Measurements from ENCODE around the gene NEU2.

NEU2 gene

GRCh38 chr2:233035426-233036161 lies 3.1 kb downstream of the NEU2 start:
- no peak for TF ChIP-seq POLR2A (IDR thresholded peaks at IDR 0.05; ENCODE audit: extremely low read depth, insufficient read length)
- TF ChIP-seq MAX (IDR thresholded peaks at IDR 0.05; ENCODE audit: low read depth, low read length): peak; percentile 52
- DNase-seq (ENCODE audit: low read depth): no peak
- no peak overlapping the region for H3K4me3 ChIP-seq (ENCODE audit: low read depth, low read length)

GRCh38 chr2:233036162-233036838 lies 3.8 kb downstream of the NEU2 start:
- no peak for DNase-seq (ENCODE audit: low read depth)
- no peak for TF ChIP-seq MAX (IDR thresholded peaks at IDR 0.05; ENCODE audit: low read depth, low read length)
- TF ChIP-seq MYC (IDR thresholded peaks at IDR 0.05; ENCODE audit: low read depth, low read length): no peak
- TF ChIP-seq, protein P1, sequence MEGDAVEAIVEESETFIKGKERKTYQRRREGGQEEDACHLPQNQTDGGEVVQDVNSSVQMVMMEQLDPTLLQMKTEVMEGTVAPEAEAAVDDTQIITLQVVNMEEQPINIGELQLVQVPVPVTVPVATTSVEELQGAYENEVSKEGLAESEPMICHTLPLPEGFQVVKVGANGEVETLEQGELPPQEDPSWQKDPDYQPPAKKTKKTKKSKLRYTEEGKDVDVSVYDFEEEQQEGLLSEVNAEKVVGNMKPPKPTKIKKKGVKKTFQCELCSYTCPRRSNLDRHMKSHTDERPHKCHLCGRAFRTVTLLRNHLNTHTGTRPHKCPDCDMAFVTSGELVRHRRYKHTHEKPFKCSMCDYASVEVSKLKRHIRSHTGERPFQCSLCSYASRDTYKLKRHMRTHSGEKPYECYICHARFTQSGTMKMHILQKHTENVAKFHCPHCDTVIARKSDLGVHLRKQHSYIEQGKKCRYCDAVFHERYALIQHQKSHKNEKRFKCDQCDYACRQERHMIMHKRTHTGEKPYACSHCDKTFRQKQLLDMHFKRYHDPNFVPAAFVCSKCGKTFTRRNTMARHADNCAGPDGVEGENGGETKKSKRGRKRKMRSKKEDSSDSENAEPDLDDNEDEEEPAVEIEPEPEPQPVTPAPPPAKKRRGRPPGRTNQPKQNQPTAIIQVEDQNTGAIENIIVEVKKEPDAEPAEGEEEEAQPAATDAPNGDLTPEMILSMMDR (IDR thresholded peaks at IDR 0.05; ENCODE audit: low read depth, low read length): no peak
- TF ChIP-seq POLR2A (IDR thresholded peaks at IDR 0.05; ENCODE audit: extremely low read depth, insufficient read length): no peak
- no peak overlapping the region for H3K4me3 ChIP-seq (ENCODE audit: low read depth, low read length)

DNA sequence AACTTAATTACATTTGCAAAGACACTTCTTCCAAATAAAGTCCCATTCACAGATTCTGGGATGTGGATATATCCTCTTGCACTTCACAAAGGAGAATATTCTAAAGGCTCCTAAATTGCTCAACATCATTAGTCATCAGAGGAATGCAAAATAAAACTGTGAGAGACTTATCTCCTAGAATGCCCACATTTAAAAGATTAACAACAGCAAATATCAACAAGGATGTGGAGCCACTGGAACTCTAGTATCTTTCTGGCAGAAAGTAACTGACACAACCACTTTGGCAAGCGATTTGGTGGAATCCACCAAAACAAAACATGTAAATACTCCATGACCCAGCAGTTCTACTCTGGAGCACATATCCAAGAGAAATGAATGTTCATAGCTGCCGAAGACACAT lies 4.6 kb downstream of the NEU2 start:
- no peak for DNase-seq (ENCODE audit: low read depth)
- TF ChIP-seq, protein P1 (IDR thresholded peaks at IDR 0.05; ENCODE audit: low read depth, low read length): no peak
- TF ChIP-seq MYC (IDR thresholded peaks at IDR 0.05; ENCODE audit: low read depth, low read length) (no peak), MAX (IDR thresholded peaks at IDR 0.05; ENCODE audit: low read depth, low read length) (no peak), POLR2A (IDR thresholded peaks at IDR 0.05; ENCODE audit: extremely low read depth, insufficient read length) (no peak)
- H3K4me3 ChIP-seq (ENCODE audit: low read depth, low read length): no peak overlapping the region

GRCh38 chr2:233039212-233039845 lies 6.9 kb downstream of the NEU2 start:
- no peak for TF ChIP-seq MYC (IDR thresholded peaks at IDR 0.05; ENCODE audit: low read depth, low read length)
- no peak for TF ChIP-seq POLR2A (IDR thresholded peaks at IDR 0.05; ENCODE audit: extremely low read depth, insufficient read length)
- TF ChIP-seq, protein P1 (IDR thresholded peaks at IDR 0.05; ENCODE audit: low read depth, low read length): no peak
- TF ChIP-seq MAX (IDR thresholded peaks at IDR 0.05; ENCODE audit: low read depth, low read length): no peak
- no peak overlapping the region for H3K4me3 ChIP-seq (ENCODE audit: low read depth, low read length)

GRCh38 chr2:233039846-233040530 lies 7.5 kb downstream of the NEU2 start:
- TF ChIP-seq MAX (IDR thresholded peaks at IDR 0.05; ENCODE audit: low read depth, low read length) (no peak), POLR2A (IDR thresholded peaks at IDR 0.05; ENCODE audit: extremely low read depth, insufficient read length) (no peak), MYC (IDR thresholded peaks at IDR 0.05; ENCODE audit: low read depth, low read length) (no peak)
- TF ChIP-seq, protein P1 (IDR thresholded peaks at IDR 0.05; ENCODE audit: low read depth, low read length): no peak
- DNase-seq (ENCODE audit: low read depth): no peak
- no peak overlapping the region for H3K4me3 ChIP-seq (ENCODE audit: low read depth, low read length)

More at GRCh38 chr2:233039212-233039845, 6.9 kb downstream of the NEU2 start:
- DNase-seq (ENCODE audit: low read depth): no peak

Data from NB4 (cell line).